Osteocyte (in vitro differentiated cells): ENCODE measurements around the gene ACTA1. TPM values are rescaled to one million over a fixed set of nuclear protein-coding genes. Genes with fewer than 3 reads are reported as not detected.

Experiments used
- DNase-seq: peaks from one replicate; pipeline ENCODE4 v3.0.0; 2021; ENCODE audit warnings: mixed read lengths; ENCODE audit not compliant: unreplicated experiment; ENCODE audit errors: extremely low spot score
- H3K27ac Mint-ChIP-seq: one replicate; pipeline ENCODE4 v1.8.0; 2021; ENCODE audit warnings: mild to moderate bottlenecking, mixed read lengths; ENCODE audit not compliant: unreplicated experiment
- H3K27me3 Mint-ChIP-seq: one replicate; pipeline ENCODE4 v1.8.0; 2021; ENCODE audit warnings: mixed read lengths; ENCODE audit not compliant: unreplicated experiment
- H3K36me3 Mint-ChIP-seq: one replicate; pipeline ENCODE4 v1.8.0; 2021; ENCODE audit warnings: mixed read lengths; ENCODE audit not compliant: unreplicated experiment
- H3K4me1 Mint-ChIP-seq: one replicate; pipeline ENCODE4 v1.8.0; 2021; ENCODE audit warnings: mixed read lengths; ENCODE audit not compliant: unreplicated experiment
- H3K4me3 Mint-ChIP-seq: one replicate; pipeline ENCODE4 v1.8.0; 2021; ENCODE audit warnings: mild to moderate bottlenecking, moderate library complexity, mixed read lengths; ENCODE audit not compliant: unreplicated experiment
- H3K9me3 Mint-ChIP-seq: one replicate; pipeline ENCODE4 v1.8.0; 2021; ENCODE audit warnings: mixed read lengths; ENCODE audit not compliant: unreplicated experiment
- total RNA-seq: library from RNA; stranded (reverse); gene quantifications from 2 replicates; pipeline ENCODE4 v1.2.1, GENCODE V29; 2021
- TF ChIP-seq, protein P1 (sequence below): fragments of 200-600 bp; sonication (generic); IDR thresholded peaks from 2 replicates; pipeline ENCODE4 v1.5.0; 2021; ENCODE audit warnings: antibody characterized with exemption, mild to moderate bottlenecking, moderate library complexity

ACTA1 gene
- total RNA-seq, 1 donor from 2014 or later, result not detected

- no peak for DNase-seq
- H3K36me3 Mint-ChIP-seq, result peaks cover 61% of the 10 kb centered on the region
- H3K27me3 Mint-ChIP-seq, result no peaks in the 10 kb centered on the region
- no peak overlapping the region for H3K4me3 Mint-ChIP-seq
- TF ChIP-seq, protein P1, sequence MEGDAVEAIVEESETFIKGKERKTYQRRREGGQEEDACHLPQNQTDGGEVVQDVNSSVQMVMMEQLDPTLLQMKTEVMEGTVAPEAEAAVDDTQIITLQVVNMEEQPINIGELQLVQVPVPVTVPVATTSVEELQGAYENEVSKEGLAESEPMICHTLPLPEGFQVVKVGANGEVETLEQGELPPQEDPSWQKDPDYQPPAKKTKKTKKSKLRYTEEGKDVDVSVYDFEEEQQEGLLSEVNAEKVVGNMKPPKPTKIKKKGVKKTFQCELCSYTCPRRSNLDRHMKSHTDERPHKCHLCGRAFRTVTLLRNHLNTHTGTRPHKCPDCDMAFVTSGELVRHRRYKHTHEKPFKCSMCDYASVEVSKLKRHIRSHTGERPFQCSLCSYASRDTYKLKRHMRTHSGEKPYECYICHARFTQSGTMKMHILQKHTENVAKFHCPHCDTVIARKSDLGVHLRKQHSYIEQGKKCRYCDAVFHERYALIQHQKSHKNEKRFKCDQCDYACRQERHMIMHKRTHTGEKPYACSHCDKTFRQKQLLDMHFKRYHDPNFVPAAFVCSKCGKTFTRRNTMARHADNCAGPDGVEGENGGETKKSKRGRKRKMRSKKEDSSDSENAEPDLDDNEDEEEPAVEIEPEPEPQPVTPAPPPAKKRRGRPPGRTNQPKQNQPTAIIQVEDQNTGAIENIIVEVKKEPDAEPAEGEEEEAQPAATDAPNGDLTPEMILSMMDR, result no peak
- no peaks in the 10 kb centered on the region for H3K4me1 Mint-ChIP-seq
- no peaks in the 10 kb centered on the region for H3K9me3 Mint-ChIP-seq
- H3K27ac Mint-ChIP-seq, result no peak overlapping the region
Observed at GRCh38 chr1:229461032-229461668, 27.3 kb upstream of the ACTA1 start.

DNA sequence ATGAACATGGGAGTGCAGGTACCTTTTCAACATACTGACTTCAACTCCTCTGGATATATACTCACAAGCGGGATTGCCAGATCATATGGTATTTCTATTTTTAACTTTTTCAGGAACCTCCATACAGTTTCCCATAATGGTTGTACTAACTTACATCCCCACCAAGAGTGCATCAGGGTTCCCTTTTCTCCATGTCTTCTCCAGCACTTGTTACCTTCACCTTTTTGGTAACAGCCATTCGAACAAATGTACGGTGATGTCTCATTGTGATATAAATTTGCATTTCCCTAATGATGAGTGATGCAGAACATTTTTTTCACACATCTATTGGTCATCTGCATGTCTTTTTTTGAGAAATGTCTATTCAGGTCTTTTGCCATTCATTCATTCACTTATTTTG, 25.9 kb upstream of the ACTA1 start:
- no peak for DNase-seq
- Mint-ChIP-seq H3K36me3 (peaks cover 59% of the 10 kb centered on the region), H3K4me1 (no peaks in the 10 kb centered on the region), H3K27me3 (no peaks in the 10 kb centered on the region), H3K27ac (no peak overlapping the region), H3K9me3 (no peaks in the 10 kb centered on the region), H3K4me3 (no peak overlapping the region)
- TF ChIP-seq, protein P1, result no peak

- no peaks in the 10 kb centered on the region for H3K4me1 Mint-ChIP-seq
- H3K27ac Mint-ChIP-seq, result no peak overlapping the region
- no peaks in the 10 kb centered on the region for H3K9me3 Mint-ChIP-seq
- H3K27me3 Mint-ChIP-seq, result no peaks in the 10 kb centered on the region
- no peak overlapping the region for H3K4me3 Mint-ChIP-seq
- TF ChIP-seq, protein P1, result no peak
- DNase-seq, result no peak
- peaks cover 51% of the 10 kb centered on the region for H3K36me3 Mint-ChIP-seq
Observed at GRCh38 chr1:229457436-229457835, 23.5 kb upstream of the ACTA1 start.

- no peaks in the 10 kb centered on the region for H3K9me3 Mint-ChIP-seq
- DNase-seq, result no peak
- TF ChIP-seq, protein P1, result no peak
- no peak overlapping the region for H3K4me3 Mint-ChIP-seq
- no peaks in the 10 kb centered on the region for H3K4me1 Mint-ChIP-seq
- H3K27ac Mint-ChIP-seq, result no peak overlapping the region
- no peaks in the 10 kb centered on the region for H3K27me3 Mint-ChIP-seq
- H3K36me3 Mint-ChIP-seq, result peaks cover 44% of the 10 kb centered on the region
Observed at GRCh38 chr1:229456016-229456415, 22.1 kb upstream of the ACTA1 start.

DNA sequence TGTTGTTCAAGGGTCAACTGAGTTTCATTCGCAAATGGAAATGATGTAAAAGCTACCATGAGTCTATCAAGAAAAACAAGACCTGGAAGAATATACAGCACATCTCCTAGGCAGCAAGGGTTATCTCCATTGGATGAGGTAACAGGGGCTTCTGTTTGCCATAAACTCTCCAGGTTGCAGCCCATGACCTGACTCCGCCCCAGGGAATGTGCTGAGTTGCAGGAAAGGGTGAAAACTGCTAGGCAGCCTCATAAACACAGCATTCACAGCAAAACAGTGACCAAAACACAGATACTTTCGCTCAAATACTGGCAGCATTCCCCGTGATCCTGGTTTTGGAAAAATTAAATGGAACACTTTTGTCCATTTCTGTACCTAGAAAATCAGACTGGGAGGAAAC, 20.2 kb upstream of the ACTA1 start:
- no peaks in the 10 kb centered on the region for H3K4me1 Mint-ChIP-seq
- H3K27me3 Mint-ChIP-seq, result no peaks in the 10 kb centered on the region
- peaks cover 34% of the 10 kb centered on the region for H3K36me3 Mint-ChIP-seq
- TF ChIP-seq, protein P1, result no peak
- no peak overlapping the region for H3K4me3 Mint-ChIP-seq
- H3K9me3 Mint-ChIP-seq, result no peaks in the 10 kb centered on the region
- no peak for DNase-seq
- no peak overlapping the region for H3K27ac Mint-ChIP-seq
